ENCODE results near the gene RPRML. TPM values are rescaled to one million over a fixed set of nuclear protein-coding genes. Genes with fewer than 3 reads are reported as not detected.
"Not testable (repeated sequence)": the region's sequence is repeated elsewhere in the genome, so short reads cannot be mapped to it uniquely, and the experiment has no call there.

Gene RPRML
- polyA plus RNA-seq, 2 of the 4 experiments (the other 2 are of a cell fraction): 0.10 TPM

GRCh38 chr17:46991617-46992016 lies 12.6 kb upstream of the RPRML start:
- Histone ChIP-seq H3K9me3 (no peaks in the 10 kb centered on the region), H3K4me1 (peaks cover 3% of the 10 kb centered on the region; the same call in 1 of the 3 replicates), H3K4me3 (no peak overlapping the region), H3K4me2 (no peak overlapping the region), H3K27ac (no peak overlapping the region)
- TF ChIP-seq ZC3H11A (IDR thresholded peaks at IDR 0.05) (no peak), MAFK (IDR thresholded peaks at IDR 0.05; ENCODE audit: partially characterized antibody) (peak; percentile 32), CEBPB (IDR thresholded peaks at IDR 0.05) (no peak)
- ATAC-seq (no peak), FAIRE-seq (no peak), DNase-seq (ENCODE audit: low read depth in 1 of 2, low spot score in 1 of 2) (no peak)
- ChIA-PET POLR2A (no interaction called here), CTCF (interaction anchor here (0.7 to 2.2 kb wide), 4 partner anchors 15 to 50 kb away, joined by 3 to 15 read pairs (median 3); no protein-coding TSS in a partner anchor)
- 27% methylated on average over 1 of the region's 1 CpG for WGBS (ENCODE audit: missing lambda C conversion rate)

- 50% methylated on average over 11 of the region's 11 CpGs for WGBS (ENCODE audit: missing lambda C conversion rate)
- no peak for ATAC-seq
- no peaks in the 10 kb centered on the region for H3K9me3 ChIP-seq
- FAIRE-seq: no peak
- H3K27ac ChIP-seq: no peak overlapping the region
- H3K4me3 ChIP-seq: no peak overlapping the region
- TF ChIP-seq RAD21 (conservative IDR thresholded peaks at IDR 0.05 in 1 of 2, IDR thresholded peaks at IDR 0.05 in 1 of 2): no peak
- no peak for TF ChIP-seq RARB (CRISPR knock-in tag; IDR thresholded peaks at IDR 0.05)
- no peak for TF ChIP-seq CHD2 (IDR thresholded peaks at IDR 0.05; ENCODE audit: low read length, partially characterized antibody)
- TF ChIP-seq MAFK (IDR thresholded peaks at IDR 0.05; ENCODE audit: partially characterized antibody): no peak
- no peak for TF ChIP-seq BHLHE40 (IDR thresholded peaks at IDR 0.05; ENCODE audit: low read depth, low read length)
- TF ChIP-seq EP300 (IDR thresholded peaks at IDR 0.05): no peak
- no peak overlapping the region for H3K4me2 ChIP-seq
- H3K4me1 ChIP-seq: no peaks in the 10 kb centered on the region
- CTCF ChIA-PET: interaction anchor here (0.6 to 2.0 kb wide), 8 partner anchors 10 to 375 kb away, joined by 3 to 13 read pairs (median 4); no protein-coding TSS in a partner anchor
- POLR2A ChIA-PET: no interaction called here
- no peak for DNase-seq (ENCODE audit: low read depth in 1 of 2, low spot score in 1 of 2)
Observed at GRCh38 chr17:46989637-46990431, 10.8 kb upstream of the RPRML start.

DNA sequence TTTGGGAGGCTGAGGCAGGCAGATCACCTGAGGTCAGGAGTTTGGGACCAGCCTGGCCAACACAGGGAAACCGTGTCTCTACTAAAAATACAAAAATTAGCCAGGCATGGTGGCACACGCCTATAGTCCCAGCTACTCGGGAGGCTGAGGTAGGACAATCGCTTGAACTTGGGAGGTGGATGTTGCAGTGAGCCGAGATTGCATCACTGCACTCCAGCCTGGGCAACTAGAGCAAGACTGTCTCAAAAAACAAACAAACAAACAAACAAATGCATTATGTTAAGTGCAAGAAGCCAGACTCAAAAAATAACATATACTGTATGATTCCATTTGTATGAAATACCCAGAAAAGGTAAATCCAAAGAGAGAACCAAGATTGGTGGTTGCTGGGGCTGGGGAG lies 8.9 kb upstream of the RPRML start:
- FAIRE-seq; ATAC-seq; DNase-seq (ENCODE audit: low read depth in 1 of 2, low spot score in 1 of 2); H3K4me1 ChIP-seq; POLR2A ChIA-PET; H3K4me2 ChIP-seq; H3K9me3 ChIP-seq; H3K27ac ChIP-seq; H3K4me3 ChIP-seq: not testable (repeated sequence)
- CTCF ChIA-PET: interaction anchor here (3.4 kb wide), 1 partner anchor 13 kb away, joined by 12 read pairs; no protein-coding TSS in a partner anchor
- 45% methylated on average over 5 of the region's 5 CpGs for WGBS (ENCODE audit: missing lambda C conversion rate)

DNA sequence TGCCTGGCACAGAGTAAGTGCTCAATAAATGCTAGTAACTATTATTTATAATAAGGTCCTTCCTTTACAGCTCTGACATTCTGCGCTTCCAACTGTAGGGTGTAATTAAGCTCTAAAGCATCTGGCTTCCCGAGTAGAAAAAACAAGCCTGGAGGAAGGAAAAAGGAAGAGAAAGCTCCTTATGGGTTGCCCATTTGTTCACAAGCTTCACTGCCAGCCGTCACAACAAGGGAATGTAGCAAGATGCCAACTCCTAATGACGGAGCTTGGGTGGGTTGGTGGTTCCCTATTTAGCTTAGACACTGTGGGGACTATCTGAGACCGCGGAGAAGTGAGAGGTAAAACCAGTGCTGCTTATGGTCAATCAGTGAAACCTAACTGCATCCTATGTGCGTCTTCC lies 7.3 kb upstream of the RPRML start:
- H3K4me2 ChIP-seq: no peak overlapping the region
- CTCF ChIA-PET: interaction anchor here (0.9 to 3.4 kb wide), 2 partner anchors 14 to 45 kb away, joined by 3 to 12 read pairs; no protein-coding TSS in a partner anchor
- POLR2A ChIA-PET: no interaction called here
- no peaks in the 10 kb centered on the region for H3K4me1 ChIP-seq
- no peaks in the 10 kb centered on the region for H3K9me3 ChIP-seq
- ATAC-seq (no peak), DNase-seq (ENCODE audit: low read depth in 1 of 2, low spot score in 1 of 2) (no peak), FAIRE-seq (no peak)
- H3K4me3 ChIP-seq: no peak overlapping the region
- H3K27ac ChIP-seq: no peak overlapping the region
- 77% methylated on average over 7 of the region's 7 CpGs for WGBS (ENCODE audit: missing lambda C conversion rate)
- no peak for TF ChIP-seq HOXB5 (CRISPR knock-in tag; IDR thresholded peaks at IDR 0.05)
- no peak for TF ChIP-seq PBX3 (IDR thresholded peaks at IDR 0.05)
- no peak for TF ChIP-seq MYC (IDR thresholded peaks at IDR 0.05; ENCODE audit: borderline replicate concordance, low read length)
- TF ChIP-seq, protein P1, sequence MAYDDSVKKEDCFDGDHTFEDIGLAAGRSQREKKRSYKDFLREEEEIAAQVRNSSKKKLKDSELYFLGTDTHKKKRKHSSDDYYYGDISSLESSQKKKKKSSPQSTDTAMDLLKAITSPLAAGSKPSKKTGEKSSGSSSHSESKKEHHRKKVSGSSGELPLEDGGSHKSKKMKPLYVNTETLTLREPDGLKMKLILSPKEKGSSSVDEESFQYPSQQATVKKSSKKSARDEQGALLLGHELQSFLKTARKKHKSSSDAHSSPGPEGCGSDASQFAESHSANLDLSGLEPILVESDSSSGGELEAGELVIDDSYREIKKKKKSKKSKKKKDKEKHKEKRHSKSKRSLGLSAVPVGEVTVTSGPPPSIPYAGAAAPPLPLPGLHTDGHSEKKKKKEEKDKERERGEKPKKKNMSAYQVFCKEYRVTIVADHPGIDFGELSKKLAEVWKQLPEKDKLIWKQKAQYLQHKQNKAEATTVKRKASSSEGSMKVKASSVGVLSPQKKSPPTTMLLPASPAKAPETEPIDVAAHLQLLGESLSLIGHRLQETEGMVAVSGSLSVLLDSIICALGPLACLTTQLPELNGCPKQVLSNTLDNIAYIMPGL (CRISPR knock-in tag; IDR thresholded peaks at IDR 0.05; ENCODE audit: borderline replicate concordance): no peak
- TF ChIP-seq NFE2L2 (conservative IDR thresholded peaks at IDR 0.05; ENCODE audit: low read length): no peak
- TF ChIP-seq CHD2 (IDR thresholded peaks at IDR 0.05; ENCODE audit: low read length, partially characterized antibody): no peak
- TF ChIP-seq FOSB (CRISPR knock-in tag; IDR thresholded peaks at IDR 0.05): no peak
- no peak for TF ChIP-seq POLR2AphosphoS2 (conservative IDR thresholded peaks at IDR 0.05; ENCODE audit: low read length)
- TF ChIP-seq TFCP2L1 (CRISPR knock-in tag; IDR thresholded peaks at IDR 0.05): no peak
- TF ChIP-seq RAD21 (conservative IDR thresholded peaks at IDR 0.05 in 1 of 2, IDR thresholded peaks at IDR 0.05 in 1 of 2): no peak
- TF ChIP-seq, protein P2, sequence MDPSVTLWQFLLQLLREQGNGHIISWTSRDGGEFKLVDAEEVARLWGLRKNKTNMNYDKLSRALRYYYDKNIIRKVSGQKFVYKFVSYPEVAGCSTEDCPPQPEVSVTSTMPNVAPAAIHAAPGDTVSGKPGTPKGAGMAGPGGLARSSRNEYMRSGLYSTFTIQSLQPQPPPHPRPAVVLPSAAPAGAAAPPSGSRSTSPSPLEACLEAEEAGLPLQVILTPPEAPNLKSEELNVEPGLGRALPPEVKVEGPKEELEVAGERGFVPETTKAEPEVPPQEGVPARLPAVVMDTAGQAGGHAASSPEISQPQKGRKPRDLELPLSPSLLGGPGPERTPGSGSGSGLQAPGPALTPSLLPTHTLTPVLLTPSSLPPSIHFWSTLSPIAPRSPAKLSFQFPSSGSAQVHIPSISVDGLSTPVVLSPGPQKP (IDR thresholded peaks at IDR 0.05; ENCODE audit: low read depth, low read length): no peak
- TF ChIP-seq MAX (IDR thresholded peaks at IDR 0.05): no peak
- TF ChIP-seq HOXA7 (CRISPR knock-in tag; IDR thresholded peaks at IDR 0.05): no peak
- TF ChIP-seq ZC3H11A (IDR thresholded peaks at IDR 0.05): no peak
- no peak for TF ChIP-seq PHF8 (IDR thresholded peaks at IDR 0.05; ENCODE audit: borderline replicate concordance, low read depth)

All from A549 (cell line).